Spleen (tissue), 11 donors: ENCODE measurements around the gene KIAA1328. TPM values are rescaled to one million over a fixed set of nuclear protein-coding genes. Genes with fewer than 3 reads are reported as not detected.

ENCODE experiments used
- DNase-seq: peaks from one replicate; pipeline ENCODE4 v3.0.0-alpha.2; 2020
- H3K27ac ChIP-seq, 8 donors: fragments of 200-600 bp; sonication (generic) in 7 of 8; 1 replicate in 4 of 8; 2 replicates in 4 of 8; pipeline versions ENCODE4 v1.5.0 to v1.8.0; 2016 to 2021; ENCODE audit warnings: inconsistent platforms in 4 of 8, mild to moderate bottlenecking in 4 of 8, moderate library complexity in 1 of 8
- H3K27me3 ChIP-seq, 7 donors: fragments of 200-600 bp; sonication (generic) in 6 of 7; replicated peaks in 1 of 7; 1 replicate in 4 of 7; 2 replicates in 3 of 7; pipeline versions ENCODE4 v1.5.0 to v1.8.0; 2016 to 2021; ENCODE audit warnings: inconsistent platforms in 3 of 7, mild to moderate bottlenecking in 1 of 7
- H3K36me3 ChIP-seq, 6 donors: fragments of 200-600 bp; sonication (generic) in 5 of 6; 1 replicate in 4 of 6; 2 replicates in 2 of 6; pipeline versions ENCODE4 v1.5.0 to v1.8.0; 2016 to 2021; ENCODE audit warnings: inconsistent platforms in 2 of 6
- H3K4me1 ChIP-seq, 6 donors: fragments of 200-600 bp; sonication (generic) in 5 of 6; 1 replicate in 3 of 6; 2 replicates in 3 of 6; pipeline versions ENCODE4 v1.5.0 to v1.8.0; 2016 to 2021; ENCODE audit warnings: inconsistent platforms in 3 of 6
- H3K4me3 ChIP-seq, 8 donors: fragments of 200-600 bp; sonication (generic) in 7 of 8; 1 replicate in 4 of 8; 2 replicates in 4 of 8; pipeline versions ENCODE4 v1.5.0 to v1.8.0; 2016 to 2021; ENCODE audit warnings: inconsistent platforms in 4 of 8, mild to moderate bottlenecking in 4 of 8, moderate library complexity in 2 of 8
- H3K9me3 ChIP-seq, 8 donors: fragments of 200-600 bp; sonication (generic) in 7 of 8; 1 replicate in 4 of 8; 2 replicates in 4 of 8; pipeline versions ENCODE4 v1.5.0 to v1.8.0; 2016 to 2021; ENCODE audit warnings: inconsistent platforms in 4 of 8
- POLR2A ChIP-seq, 3 donors: fragments of 450-650 bp; IDR thresholded peaks; one replicate each; pipeline ENCODE4 v1.5.1; 2017; ENCODE audit warnings: antibody characterized with exemption in 3 of 3, mild to moderate bottlenecking in 1 of 3
- POLR2AphosphoS5 ChIP-seq, 3 donors: sonication (generic); formaldehyde crosslinking; IDR thresholded peaks; one replicate each; pipeline ENCODE4 v1.5.1; 2017; ENCODE audit warnings: antibody characterized with exemption in 3 of 3
- WGBS, 5 donors: extraction: QIAGEN DNeasy Blood & Tissue Kit in 3 of 5; methylation state at CpG; one replicate each; pipeline versions ENCODE4 v1.1.5 to v1.1.7; 2013 to 2018; 5-methylcytosine and 5-hydroxymethylcytosine counted together
- intact Hi-C: fragments of 100-400 bp; cut with DNase I; formaldehyde crosslinking; loops from one replicate; pipeline ENCODE4 v1.15.0; 2023; ENCODE audit warnings: low total_unique reads
- polyA plus RNA-seq, 3 donors: library from polyadenylated mRNA; stranded (reverse); fragments of 200-250 nt; gene quantifications; one replicate each; pipeline ENCODE4 v1.2.1, GENCODE V29; 2013
- total RNA-seq, 7 donors: library from RNA; depleted of rRNA in 3 of 7; stranded (reverse); fragments of >200 nt in 3 of 7; fragmentation: NEBNext Ultra II Directional in 4 of 7; extraction: Animal tissue kit (Norgen Biotek cat#: 25700) in 4 of 7; gene quantifications; one replicate each; pipeline versions ENCODE4 v1.1.0 to v1.2.1, GENCODE V29; 2016 to 2021
- TF ChIP-seq, protein P1 (sequence below), 11 experiments: fragments of 200-600 bp in 7 of 11; fragments of 450-650 bp in 4 of 11; sonication (generic) in 4 of 11; IDR thresholded peaks in 8 of 11; conservative IDR thresholded peaks in 3 of 11; 1 replicate in 7 of 11; 2 replicates in 4 of 11; pipeline versions ENCODE4 v1.4.0 to v1.8.0; 2016 to 2021; ENCODE audit warnings: antibody characterized with exemption in 11 of 11, inconsistent platforms in 4 of 11, mild to moderate bottlenecking in 1 of 11
- donor health status: healthy with polysubstance abuse.
- donor health status: DM: no; HTN: no; CAD: no; lungs with moderate emphysema.
- donor health status: DM: no; HTN: no; CAD: no.
- donor health status: Bipolar disorder and iron deficiency.
- donor health status: healthy.
- donor health status: DM: no; HTN: no; CAD: no.
- donor health status: DM: yes; HTN: yes; CAD: no.

KIAA1328 gene
- total and polyA plus RNA-seq, 10 donors = 1.9 to 27.1 (median 14.9) TPM

- intact Hi-C loops = no loop called here
- WGBS, 5 donors = 69 to 86% (median 81%) methylated on average over 2 of the region's 2 CpGs
- no peak overlapping the region for H3K4me3 ChIP-seq
These were observed 122.0 kb downstream of the KIAA1328 start for GRCh38 chr18:36950960-36951359.

GRCh38 chr18:36953047-36953446, 124.1 kb downstream of the KIAA1328 start:
- Histone ChIP-seq H3K27ac (no peak overlapping the region), H3K4me1 (no peaks in the 10 kb centered on the region), H3K27me3 (no peaks in the 10 kb centered on the region), H3K36me3 (peaks cover 0 to 25% (median 0%) of the 10 kb centered on the region in 6 donors), H3K9me3 (peaks cover 0 to 2% (median 0%) of the 10 kb centered on the region in 8 donors), H3K4me3 (no peak overlapping the region)
- WGBS, 5 donors = 88 to 96% (median 94%) methylated on average over 1 of the region's 1 CpG
- no peak for TF ChIP-seq POLR2AphosphoS5 (IDR thresholded peaks at IDR 0.05)
- TF ChIP-seq, protein P1, sequence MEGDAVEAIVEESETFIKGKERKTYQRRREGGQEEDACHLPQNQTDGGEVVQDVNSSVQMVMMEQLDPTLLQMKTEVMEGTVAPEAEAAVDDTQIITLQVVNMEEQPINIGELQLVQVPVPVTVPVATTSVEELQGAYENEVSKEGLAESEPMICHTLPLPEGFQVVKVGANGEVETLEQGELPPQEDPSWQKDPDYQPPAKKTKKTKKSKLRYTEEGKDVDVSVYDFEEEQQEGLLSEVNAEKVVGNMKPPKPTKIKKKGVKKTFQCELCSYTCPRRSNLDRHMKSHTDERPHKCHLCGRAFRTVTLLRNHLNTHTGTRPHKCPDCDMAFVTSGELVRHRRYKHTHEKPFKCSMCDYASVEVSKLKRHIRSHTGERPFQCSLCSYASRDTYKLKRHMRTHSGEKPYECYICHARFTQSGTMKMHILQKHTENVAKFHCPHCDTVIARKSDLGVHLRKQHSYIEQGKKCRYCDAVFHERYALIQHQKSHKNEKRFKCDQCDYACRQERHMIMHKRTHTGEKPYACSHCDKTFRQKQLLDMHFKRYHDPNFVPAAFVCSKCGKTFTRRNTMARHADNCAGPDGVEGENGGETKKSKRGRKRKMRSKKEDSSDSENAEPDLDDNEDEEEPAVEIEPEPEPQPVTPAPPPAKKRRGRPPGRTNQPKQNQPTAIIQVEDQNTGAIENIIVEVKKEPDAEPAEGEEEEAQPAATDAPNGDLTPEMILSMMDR (IDR thresholded peaks at IDR 0.05 in 8 of 11, conservative IDR thresholded peaks at IDR 0.05 in 3 of 11) = no peak
- no peak for TF ChIP-seq POLR2A (IDR thresholded peaks at IDR 0.05)
- no peak for DNase-seq
- intact Hi-C loops = no loop called here

More at GRCh38 chr18:36950960-36951359, 122.0 kb downstream of the KIAA1328 start:
- Histone ChIP-seq H3K9me3 (no peaks in the 10 kb centered on the region), H3K27ac (no peak overlapping the region), H3K36me3 (peaks cover 0 to 10% (median 0%) of the 10 kb centered on the region in 6 donors), H3K27me3 (no peaks in the 10 kb centered on the region), H3K4me1 (no peaks in the 10 kb centered on the region)
- DNase-seq = no peak
- TF ChIP-seq POLR2AphosphoS5 (IDR thresholded peaks at IDR 0.05) (no peak), POLR2A (IDR thresholded peaks at IDR 0.05) (no peak)
- TF ChIP-seq, protein P1 (IDR thresholded peaks at IDR 0.05 in 8 of 11, conservative IDR thresholded peaks at IDR 0.05 in 3 of 11) = no peak

DNA sequence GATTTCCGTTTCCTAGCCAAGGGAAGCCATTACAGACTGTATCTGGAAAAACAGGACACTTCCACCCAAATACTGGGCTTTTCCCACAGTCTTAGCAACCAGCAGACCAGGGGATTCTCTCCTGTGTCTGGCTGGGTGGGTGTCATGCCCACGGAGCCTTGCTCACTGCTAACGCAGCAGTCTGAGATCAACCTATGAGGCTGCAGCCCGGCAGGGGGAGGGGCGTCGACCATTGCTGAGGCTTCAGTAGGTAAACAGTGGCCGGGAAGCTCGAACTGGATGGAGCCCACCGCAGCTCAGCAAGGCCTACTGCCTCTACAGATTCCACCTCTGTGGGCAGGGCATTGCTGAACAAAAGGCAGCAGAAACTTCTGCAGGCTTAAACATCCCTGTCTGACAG, 131.1 kb downstream of the KIAA1328 start:
- no peak overlapping the region for H3K4me3 ChIP-seq
- WGBS, 5 donors = 92 to 97% (median 96%) methylated on average over 8 to 9 of the region's 9 CpGs
- TF ChIP-seq, protein P1 (IDR thresholded peaks at IDR 0.05 in 8 of 11, conservative IDR thresholded peaks at IDR 0.05 in 3 of 11) = no peak
- TF ChIP-seq POLR2A (IDR thresholded peaks at IDR 0.05) (no peak), POLR2AphosphoS5 (IDR thresholded peaks at IDR 0.05) (no peak)
- no peaks in the 10 kb centered on the region for H3K27me3 ChIP-seq
- H3K36me3 ChIP-seq = peaks cover 0 to 47% (median 7%) of the 10 kb centered on the region in 6 donors
- DNase-seq = no peak
- no peaks in the 10 kb centered on the region for H3K4me1 ChIP-seq
- H3K27ac ChIP-seq = no peak overlapping the region
- H3K9me3 ChIP-seq = peaks cover 0 to 15% (median 3%) of the 10 kb centered on the region in 8 donors
- intact Hi-C loops = no loop called here

- Histone ChIP-seq H3K36me3 (peaks cover 0 to 29% (median 7%) of the 10 kb centered on the region in 6 donors), H3K4me1 (no peaks in the 10 kb centered on the region), H3K9me3 (peaks cover 0 to 30% (median 9%) of the 10 kb centered on the region in 8 donors), H3K4me3 (no peak overlapping the region), H3K27me3 (no peaks in the 10 kb centered on the region), H3K27ac (no peak overlapping the region)
- no peak for DNase-seq
- 72 to 93% (median 82%) methylated on average over 2 of the region's 2 CpGs for WGBS, 5 donors
- intact Hi-C loops = no loop called here
- TF ChIP-seq POLR2A (IDR thresholded peaks at IDR 0.05) = no peak
- TF ChIP-seq, protein P1 (IDR thresholded peaks at IDR 0.05 in 8 of 11, conservative IDR thresholded peaks at IDR 0.05 in 3 of 11) = no peak
- no peak for TF ChIP-seq POLR2AphosphoS5 (IDR thresholded peaks at IDR 0.05)
These were observed 134.5 kb downstream of the KIAA1328 start for GRCh38 chr18:36963464-36963863.
